Naive B cell (primary cell): ENCODE results near the gene CRISP3. TPM values are rescaled to one million over a fixed set of nuclear protein-coding genes. Genes with fewer than 3 reads are reported as not detected.

ENCODE experiments used
- ATAC-seq, 2 donors: fragments of 150-1000 bp; cut with Tn5 transposase; 2 replicates each; pipeline ENCODE4 v1.10.0; 2021; ENCODE audit warnings: low read depth in 2 of 2, mild to moderate bottlenecking in 2 of 2, moderate library complexity in 2 of 2
- DNase-seq: peaks from one replicate; pipeline ENCODE4 v3.0.0; 2022
- H3K27ac Mint-ChIP-seq, 6 donors: one replicate each; pipeline ENCODE4 v1.8.0; 2020 to 2022; ENCODE audit warnings: mild to moderate bottlenecking in 6 of 6, mixed read lengths in 6 of 6, moderate library complexity in 5 of 6, inconsistent platforms in 2 of 6
- H3K27me3 Mint-ChIP-seq, 3 donors: one replicate each; pipeline ENCODE4 v1.8.0; 2021 to 2022; ENCODE audit warnings: mixed read lengths in 3 of 3, mild to moderate bottlenecking in 1 of 3
- H3K36me3 Mint-ChIP-seq, 2 donors: one replicate each; pipeline ENCODE4 v1.8.0; 2020 to 2022; ENCODE audit warnings: mixed read lengths in 2 of 2, inconsistent platforms in 1 of 2, mild to moderate bottlenecking in 1 of 2
- H3K4me1 Mint-ChIP-seq, 3 donors: one replicate each; pipeline ENCODE4 v1.8.0; 2020 to 2022; ENCODE audit warnings: mixed read lengths in 3 of 3, inconsistent platforms in 1 of 3, mild to moderate bottlenecking in 1 of 3, moderate library complexity in 1 of 3
- H3K4me3 Mint-ChIP-seq, 8 donors: one replicate each; pipeline ENCODE4 v1.8.0; 2020 to 2022; ENCODE audit warnings: mild to moderate bottlenecking in 8 of 8, mixed read lengths in 8 of 8, moderate library complexity in 8 of 8, inconsistent platforms in 2 of 8
- H3K9me3 Mint-ChIP-seq, 7 donors: one replicate each; pipeline ENCODE4 v1.8.0; 2020 to 2022; ENCODE audit warnings: mixed read lengths in 7 of 7, mild to moderate bottlenecking in 5 of 7, inconsistent platforms in 2 of 7, moderate library complexity in 1 of 7
- polyA plus RNA-seq, 6 donors: library from polyadenylated mRNA; unstranded; fragments of 300-500 nt; fragmentation: Illumina TruSeq; gene quantifications; one replicate each; pipeline ENCODE4 v1.2.3, GENCODE V29; 2021; ENCODE audit warnings: low read depth in 6 of 6

CRISP3 gene, protein sequence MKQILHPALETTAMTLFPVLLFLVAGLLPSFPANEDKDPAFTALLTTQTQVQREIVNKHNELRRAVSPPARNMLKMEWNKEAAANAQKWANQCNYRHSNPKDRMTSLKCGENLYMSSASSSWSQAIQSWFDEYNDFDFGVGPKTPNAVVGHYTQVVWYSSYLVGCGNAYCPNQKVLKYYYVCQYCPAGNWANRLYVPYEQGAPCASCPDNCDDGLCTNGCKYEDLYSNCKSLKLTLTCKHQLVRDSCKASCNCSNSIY
- not detected for polyA plus RNA-seq

DNA sequence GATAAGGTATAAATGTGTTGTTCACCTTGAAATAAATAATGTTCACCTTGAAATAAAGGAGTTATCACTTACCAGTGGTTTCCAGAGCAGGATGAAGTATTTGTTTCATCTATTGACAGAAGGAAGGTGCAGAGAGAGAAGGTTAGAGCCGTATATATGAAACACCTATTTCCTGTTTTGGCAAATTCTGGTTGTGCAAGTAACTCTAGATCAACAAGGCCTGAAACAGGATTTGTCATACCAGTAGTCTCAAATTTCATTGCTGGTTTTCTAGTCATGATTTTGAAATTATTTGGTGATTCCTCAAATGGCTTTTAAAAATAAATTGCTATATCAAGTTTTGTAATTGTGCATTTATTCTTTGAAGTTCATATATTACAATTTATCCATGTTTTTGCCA is at the start of gene CRISP3:
Gene CRISP3, minus strand, starts transcription at position 130 of the 400 bp plus-strand sequence. Its CDS starts 21 bp downstream, at position 109.
- peaks cover 0 to 5% (median 0%) of the 10 kb centered on the region in 7 donors for H3K9me3 Mint-ChIP-seq
- ATAC-seq (no peak), DNase-seq (no peak)
- H3K27ac Mint-ChIP-seq, result peak within 1 kb of the TSS in 1 of 6 donors; percentile 5
- H3K36me3 Mint-ChIP-seq, result no peaks in the 10 kb centered on the region
- no peak within 1 kb of the TSS for H3K4me3 Mint-ChIP-seq
- H3K27me3 Mint-ChIP-seq, result no peaks in the 10 kb centered on the region
- H3K4me1 Mint-ChIP-seq, result no peaks in the 10 kb centered on the region

DNA sequence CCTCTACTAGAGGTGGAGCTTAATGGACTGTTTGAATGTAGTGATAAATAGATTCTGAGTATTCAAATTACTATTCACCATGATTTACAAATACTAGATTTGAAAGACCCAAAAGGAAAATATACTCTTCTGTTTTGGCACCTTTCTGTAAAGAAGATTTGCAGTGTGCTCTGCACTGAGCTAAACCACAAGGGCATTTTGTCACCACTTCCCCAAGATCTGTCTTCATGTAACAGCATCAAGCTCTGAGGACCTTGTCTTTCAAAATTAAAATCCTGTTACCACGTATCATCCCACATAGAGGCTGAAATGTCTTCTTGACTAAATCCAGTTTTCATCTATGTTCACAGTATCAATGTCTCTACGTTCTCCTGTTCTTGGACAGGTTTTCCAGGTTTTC is 46.2 kb upstream of the CRISP3 start:
- Mint-ChIP-seq H3K36me3 (no peaks in the 10 kb centered on the region), H3K4me3 (no peak overlapping the region), H3K9me3 (peaks cover 2 to 13% (median 4%) of the 10 kb centered on the region in 7 donors), H3K4me1 (no peaks in the 10 kb centered on the region), H3K27me3 (no peaks in the 10 kb centered on the region), H3K27ac (no peak overlapping the region)
- ATAC-seq (no peak), DNase-seq (no peak)

DNA sequence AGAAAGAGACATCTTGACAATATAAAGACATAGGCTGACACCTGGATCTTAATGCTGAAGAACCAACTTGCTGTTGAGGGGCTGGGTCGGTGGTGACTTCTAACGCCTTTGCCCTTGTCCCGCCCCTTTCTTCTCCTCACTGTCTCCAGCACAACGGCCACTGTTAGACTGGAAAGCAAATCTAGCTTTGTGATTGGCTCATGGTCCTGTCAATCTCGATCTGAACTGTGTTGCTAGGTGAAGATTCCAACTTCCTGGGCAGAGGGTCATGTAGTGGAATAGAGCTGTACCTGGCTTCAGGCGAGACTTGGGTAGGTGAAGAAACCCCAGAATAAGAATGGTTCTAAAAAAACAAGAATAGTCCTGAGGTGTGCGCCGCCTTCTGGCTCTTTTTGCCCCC is 43.0 kb upstream of the CRISP3 start, which contains the start of gene PGK2:
Gene PGK2, minus strand, starts transcription at position 110 of the 400 bp plus-strand sequence. Its CDS starts 98 bp downstream, at position 12.
- Mint-ChIP-seq H3K4me3 (peak within 1 kb of the TSS in 1 of 8 donors; percentile 16), H3K4me1 (no peaks in the 10 kb centered on the region), H3K9me3 (peaks cover 0 to 13% (median 2%) of the 10 kb centered on the region in 7 donors), H3K36me3 (no peaks in the 10 kb centered on the region), H3K27me3 (no peaks in the 10 kb centered on the region), H3K27ac (no peak within 1 kb of the TSS)
- DNase-seq, result no peak
- ATAC-seq, result no peak

DNA sequence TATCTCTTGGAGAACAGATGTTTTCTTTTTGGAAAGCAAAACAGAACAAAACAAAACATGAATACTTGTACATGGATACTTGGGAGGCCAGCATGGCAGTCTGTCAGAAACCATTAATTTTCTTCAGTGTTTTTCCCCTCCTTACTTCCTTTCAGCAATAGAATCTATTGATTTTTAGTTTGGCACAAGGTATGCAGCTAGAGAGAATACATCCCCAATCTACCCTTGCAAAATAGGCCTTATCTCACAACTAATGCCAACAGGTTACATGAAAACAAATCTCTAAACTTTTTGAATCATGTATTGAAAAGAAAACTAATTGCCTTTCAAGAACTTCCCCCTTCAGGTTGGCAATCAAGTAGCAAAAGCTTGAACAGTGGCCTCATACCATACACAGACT is 40.1 kb upstream of the CRISP3 start:
- DNase-seq (no peak), ATAC-seq (no peak)
- H3K27me3 Mint-ChIP-seq, result no peaks in the 10 kb centered on the region
- no peak overlapping the region for H3K27ac Mint-ChIP-seq
- H3K4me3 Mint-ChIP-seq, result no peak overlapping the region
- no peaks in the 10 kb centered on the region for H3K4me1 Mint-ChIP-seq
- no peaks in the 10 kb centered on the region for H3K36me3 Mint-ChIP-seq
- peaks cover 0 to 13% (median 0%) of the 10 kb centered on the region in 7 donors for H3K9me3 Mint-ChIP-seq

DNA sequence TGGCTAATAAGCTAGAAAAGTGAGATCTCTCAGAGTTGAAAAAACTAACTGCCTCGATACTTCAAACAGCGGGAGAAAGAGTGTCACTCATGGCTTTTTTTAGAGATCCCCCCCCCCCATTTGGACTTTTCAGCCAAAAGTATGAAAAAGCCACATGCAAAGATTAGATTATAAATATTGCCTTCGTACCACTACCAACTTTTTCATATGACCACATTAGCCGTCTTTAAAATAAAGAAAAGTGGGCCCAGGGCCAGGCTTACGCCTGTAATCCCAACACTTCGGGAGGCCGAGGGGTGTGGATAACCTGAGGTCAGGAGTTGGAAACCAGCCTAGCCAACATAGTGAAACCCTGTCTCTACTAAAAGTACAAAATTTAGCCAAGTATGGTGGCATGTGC is 38.5 kb upstream of the CRISP3 start:
- H3K4me1 Mint-ChIP-seq, result no peaks in the 10 kb centered on the region

DNA sequence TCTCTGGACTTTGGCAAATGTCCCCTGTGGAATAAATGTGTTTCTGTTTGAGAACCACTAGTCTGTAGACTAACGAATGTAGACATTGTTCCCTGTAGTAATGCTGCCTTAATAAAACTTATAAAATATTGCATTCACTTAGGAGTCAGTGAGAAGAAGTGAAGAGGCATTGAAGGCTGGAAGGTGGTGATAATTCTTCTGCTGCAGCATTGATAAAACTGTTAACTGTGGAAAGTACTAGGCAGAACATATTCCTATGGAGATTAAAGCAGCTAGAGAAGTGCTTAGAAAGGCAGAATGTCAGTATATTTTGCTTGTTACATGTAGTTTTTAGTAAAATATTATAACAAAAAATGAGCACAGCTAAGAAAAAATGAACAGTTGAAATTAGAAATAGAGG is 38.1 kb upstream of the CRISP3 start:
- H3K27me3 Mint-ChIP-seq, result no peaks in the 10 kb centered on the region
- H3K36me3 Mint-ChIP-seq, result no peaks in the 10 kb centered on the region
- no peak for ATAC-seq
- H3K4me3 Mint-ChIP-seq, result no peak overlapping the region
- peaks cover 0 to 7% (median 3%) of the 10 kb centered on the region in 7 donors for H3K9me3 Mint-ChIP-seq
- no peak overlapping the region for H3K27ac Mint-ChIP-seq
- H3K4me1 Mint-ChIP-seq, result no peaks in the 10 kb centered on the region
- DNase-seq, result no peak

More for the DNA sequence above, 38.5 kb upstream of the CRISP3 start:
- no peaks in the 10 kb centered on the region for H3K36me3 Mint-ChIP-seq
- H3K4me3 Mint-ChIP-seq, result no peak overlapping the region
- no peak overlapping the region for H3K27ac Mint-ChIP-seq
- H3K27me3 Mint-ChIP-seq, result no peaks in the 10 kb centered on the region
- DNase-seq (no peak), ATAC-seq (no peak)
- H3K9me3 Mint-ChIP-seq, result peaks cover 0 to 11% (median 3%) of the 10 kb centered on the region in 7 donors

DNA sequence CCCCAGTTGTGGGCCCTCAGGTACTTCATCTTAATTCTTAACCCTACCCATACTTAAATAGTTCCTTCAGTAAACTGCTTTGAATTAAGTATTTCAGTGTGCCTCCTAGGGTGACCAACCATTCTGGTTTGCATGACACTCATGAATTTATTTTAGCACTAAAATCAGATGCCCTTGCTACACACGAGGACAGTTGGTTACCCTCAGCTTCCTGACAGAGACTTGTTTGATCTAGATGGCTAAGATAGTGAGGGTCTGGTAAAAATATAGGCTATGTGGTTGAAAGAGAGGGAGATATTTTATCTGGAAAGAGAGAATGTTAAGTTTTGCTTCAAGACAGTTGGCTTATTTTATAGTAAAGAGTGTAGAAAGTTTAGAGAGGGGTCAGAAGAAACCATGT is 32.3 kb upstream of the CRISP3 start:
- no peaks in the 10 kb centered on the region for H3K27me3 Mint-ChIP-seq
- H3K4me3 Mint-ChIP-seq, result no peak overlapping the region
- no peaks in the 10 kb centered on the region for H3K4me1 Mint-ChIP-seq
- DNase-seq (no peak), ATAC-seq (no peak)
- no peaks in the 10 kb centered on the region for H3K36me3 Mint-ChIP-seq
- H3K27ac Mint-ChIP-seq, result no peak overlapping the region
- peaks cover 0 to 10% (median 6%) of the 10 kb centered on the region in 7 donors for H3K9me3 Mint-ChIP-seq

DNA sequence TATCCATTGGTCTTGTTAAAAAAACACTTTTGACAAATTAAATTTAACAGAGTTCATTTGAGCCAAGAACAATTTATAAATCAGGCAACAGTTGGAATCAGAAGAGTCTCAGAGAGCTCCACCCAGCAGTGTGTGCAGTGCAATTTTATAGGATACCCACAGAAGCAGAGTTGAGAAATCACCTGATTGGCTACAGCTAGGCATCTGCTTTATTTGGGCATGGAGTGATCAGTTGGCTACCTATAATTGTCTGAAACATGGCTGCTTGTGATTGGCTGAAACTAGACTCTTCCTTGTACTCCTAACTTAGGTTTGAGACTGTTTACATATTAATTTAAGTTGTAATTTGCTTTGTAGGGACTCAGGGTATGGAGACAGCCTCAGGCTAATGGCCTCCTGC is 30.9 kb upstream of the CRISP3 start:
- H3K4me1 Mint-ChIP-seq, result no peaks in the 10 kb centered on the region
- peak overlapping the region in 1 of 6 donors; percentile 20 for H3K27ac Mint-ChIP-seq
- H3K36me3 Mint-ChIP-seq, result no peaks in the 10 kb centered on the region
- H3K4me3 Mint-ChIP-seq, result no peak overlapping the region
- no peak for ATAC-seq
- H3K9me3 Mint-ChIP-seq, result peaks cover 0 to 11% (median 6%) of the 10 kb centered on the region in 7 donors
- no peak for DNase-seq
- H3K27me3 Mint-ChIP-seq, result no peaks in the 10 kb centered on the region

DNA sequence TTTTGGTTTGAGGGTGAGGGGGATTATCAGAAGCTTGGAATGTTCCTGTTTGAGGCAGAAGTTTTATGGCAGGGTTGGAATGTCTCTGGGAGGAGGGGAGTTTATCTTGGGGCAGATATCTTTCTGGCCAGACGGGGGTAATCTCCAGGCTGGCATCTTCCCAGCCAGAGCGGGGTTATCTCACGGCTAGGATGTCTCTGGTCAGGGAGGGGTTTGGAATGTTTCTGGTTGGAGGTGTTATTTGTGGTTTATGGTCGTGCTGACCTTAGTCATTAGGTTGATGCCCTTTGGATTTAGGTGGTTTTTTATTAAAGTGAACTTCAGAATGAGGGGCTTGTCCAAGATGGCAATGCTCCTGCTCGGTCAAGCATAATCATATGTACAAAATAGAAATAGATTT is 28.1 kb upstream of the CRISP3 start:
- H3K27ac Mint-ChIP-seq, result no peak overlapping the region
- peaks cover 0 to 7% (median 5%) of the 10 kb centered on the region in 7 donors for H3K9me3 Mint-ChIP-seq
- H3K27me3 Mint-ChIP-seq, result no peaks in the 10 kb centered on the region
- DNase-seq (no peak), ATAC-seq (no peak)
- H3K4me3 Mint-ChIP-seq, result no peak overlapping the region
- no peaks in the 10 kb centered on the region for H3K36me3 Mint-ChIP-seq
- no peaks in the 10 kb centered on the region for H3K4me1 Mint-ChIP-seq

DNA sequence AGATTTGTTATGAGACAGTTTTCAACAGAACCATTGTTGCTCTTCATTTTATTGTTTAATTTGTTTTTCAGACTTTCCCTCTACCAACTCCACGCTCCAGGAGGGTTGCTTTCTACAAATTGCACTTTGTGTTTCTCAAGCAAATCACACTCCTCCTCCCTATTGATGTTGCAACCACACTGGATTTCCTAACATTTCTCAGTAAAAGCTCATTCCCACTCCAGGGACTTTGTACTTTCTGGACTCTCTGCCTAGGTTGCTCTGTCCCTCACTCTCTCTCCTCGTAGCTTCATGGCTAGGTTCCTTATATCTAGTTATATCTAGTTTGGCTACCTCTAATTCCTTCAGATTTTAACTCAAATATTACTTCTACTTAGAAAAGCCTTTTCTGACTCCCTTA is 22.6 kb upstream of the CRISP3 start:
- H3K27me3 Mint-ChIP-seq, result no peaks in the 10 kb centered on the region
- no peaks in the 10 kb centered on the region for H3K4me1 Mint-ChIP-seq
- H3K27ac Mint-ChIP-seq, result no peak overlapping the region
- ATAC-seq, result no peak
- no peak for DNase-seq
- no peak overlapping the region for H3K4me3 Mint-ChIP-seq
- H3K9me3 Mint-ChIP-seq, result peaks cover 0 to 6% (median 2%) of the 10 kb centered on the region in 7 donors
- no peaks in the 10 kb centered on the region for H3K36me3 Mint-ChIP-seq

DNA sequence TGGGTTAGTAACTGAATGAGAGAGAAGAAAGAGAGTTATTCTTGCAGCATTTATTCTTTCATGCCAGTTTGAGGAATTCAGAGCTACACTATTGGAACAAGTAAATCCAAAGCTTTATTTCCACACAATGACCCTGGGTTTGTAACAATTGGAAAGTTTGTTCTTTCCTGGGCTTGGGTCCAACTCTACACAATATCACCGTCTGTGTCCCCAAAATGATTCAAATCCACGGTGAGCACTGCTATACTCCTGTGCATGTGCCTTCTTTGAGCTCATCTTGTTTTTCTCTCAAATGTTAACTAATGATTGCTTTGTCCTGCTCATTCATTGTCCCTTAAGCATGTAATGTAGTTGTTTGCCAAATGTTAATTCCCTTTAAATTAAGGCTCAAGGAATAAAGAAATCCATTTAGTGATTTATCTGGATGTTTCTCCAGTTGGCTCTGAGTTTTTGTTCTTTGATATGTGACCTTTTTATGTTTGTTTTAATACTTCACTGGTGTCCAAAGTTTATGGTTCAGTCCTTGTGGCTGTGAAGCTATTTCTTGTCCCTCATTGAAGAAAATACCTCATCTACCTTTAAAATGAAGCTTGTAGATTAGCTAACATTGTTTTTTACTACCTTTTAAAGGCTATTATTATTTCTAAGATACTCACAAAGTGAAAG is 20.5 kb upstream of the CRISP3 start:
- no peaks in the 10 kb centered on the region for H3K27me3 Mint-ChIP-seq
- no peak for ATAC-seq
- peaks cover 0 to 7% (median 3%) of the 10 kb centered on the region in 7 donors for H3K9me3 Mint-ChIP-seq
- H3K36me3 Mint-ChIP-seq, result no peaks in the 10 kb centered on the region
- no peaks in the 10 kb centered on the region for H3K4me1 Mint-ChIP-seq
- H3K4me3 Mint-ChIP-seq, result no peak overlapping the region
- no peak overlapping the region for H3K27ac Mint-ChIP-seq
- DNase-seq, result no peak

DNA sequence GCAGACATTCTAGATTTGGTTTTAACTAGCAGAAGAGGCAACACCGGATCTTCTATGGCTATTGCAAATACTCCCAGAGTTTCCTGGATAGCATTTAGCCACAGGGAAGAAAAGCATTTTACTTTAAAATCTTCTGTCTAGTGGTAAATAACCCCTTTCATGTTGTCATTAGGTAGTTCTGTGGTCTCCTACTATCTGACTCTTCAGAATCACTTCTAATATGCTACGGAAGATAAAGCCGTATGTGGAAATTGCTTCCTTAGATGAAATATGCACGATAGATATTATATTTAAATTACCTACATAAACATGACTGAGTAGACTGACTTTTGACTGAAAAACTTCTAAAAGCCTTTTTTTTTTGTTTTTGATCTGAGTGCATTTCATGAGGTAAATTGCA is 759 bp downstream of the CRISP3 start:
- Mint-ChIP-seq H3K27me3 (no peaks in the 10 kb centered on the region), H3K27ac (no peak overlapping the region), H3K36me3 (no peaks in the 10 kb centered on the region), H3K9me3 (peaks cover 0 to 5% (median 0%) of the 10 kb centered on the region in 7 donors), H3K4me3 (no peak overlapping the region), H3K4me1 (no peaks in the 10 kb centered on the region)
- ATAC-seq (no peak), DNase-seq (no peak)

DNA sequence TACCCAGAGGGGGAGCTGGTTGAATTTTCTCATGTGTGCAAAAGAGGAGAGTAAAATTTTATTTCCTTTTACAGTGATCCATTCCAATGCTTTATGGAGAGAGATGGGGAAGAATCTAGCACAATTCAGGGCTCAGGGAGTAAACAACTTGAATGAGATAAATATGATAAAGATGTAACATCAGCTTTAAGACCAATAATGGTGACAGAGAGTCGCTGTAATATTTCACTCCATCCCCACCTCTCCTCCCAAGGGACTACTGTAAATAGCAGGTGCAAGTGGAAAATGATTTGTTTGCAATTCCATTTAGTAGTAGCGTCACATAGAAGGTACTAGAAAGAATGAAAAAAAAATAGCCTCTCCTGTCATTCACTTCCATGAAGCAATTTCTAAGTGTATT is 4.8 kb downstream of the CRISP3 start:
- no peak overlapping the region for H3K27ac Mint-ChIP-seq

DNA sequence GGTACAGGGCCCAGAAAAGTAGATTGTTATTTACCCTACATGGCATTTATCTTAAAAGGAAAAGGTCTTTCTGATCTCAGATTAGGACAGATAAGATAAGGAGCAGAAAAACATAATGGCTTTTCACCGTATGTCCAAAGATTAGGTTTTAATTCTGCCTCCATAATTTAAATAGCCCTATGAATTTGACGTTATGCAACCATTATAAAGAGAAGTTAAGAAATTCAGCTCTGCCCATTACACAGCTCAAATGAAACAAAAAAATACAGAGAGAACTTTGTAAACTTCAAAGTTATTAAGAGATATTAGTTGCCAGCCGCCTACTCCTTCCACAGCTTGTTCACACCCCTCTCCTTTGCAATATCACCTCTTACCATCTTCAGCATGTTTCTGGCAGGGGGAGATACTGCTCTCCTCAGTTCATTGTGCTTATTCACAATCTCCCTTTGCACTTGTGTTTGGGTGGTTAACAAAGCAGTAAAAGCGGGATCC is 8.1 kb downstream of the CRISP3 start:
- Mint-ChIP-seq H3K9me3 (peaks cover 0 to 5% (median 0%) of the 10 kb centered on the region in 7 donors), H3K27ac (no peak overlapping the region), H3K4me1 (no peaks in the 10 kb centered on the region), H3K4me3 (no peak overlapping the region), H3K36me3 (no peaks in the 10 kb centered on the region), H3K27me3 (no peaks in the 10 kb centered on the region)
- DNase-seq (no peak), ATAC-seq (no peak)

More for the DNA sequence above, 4.8 kb downstream of the CRISP3 start:
- Mint-ChIP-seq H3K36me3 (no peaks in the 10 kb centered on the region), H3K9me3 (peaks cover 0 to 5% (median 0%) of the 10 kb centered on the region in 7 donors), H3K27me3 (no peaks in the 10 kb centered on the region), H3K4me3 (no peak overlapping the region), H3K4me1 (no peaks in the 10 kb centered on the region)
- DNase-seq (no peak), ATAC-seq (no peak)
